Fibroblast of skin of back (primary cell): ENCODE measurements around the gene EXOC4.

Source experiments
- DNase-seq: peaks from one replicate; pipeline ENCODE4 v3.0.0-alpha.2; 2013

Gene EXOC4

GRCh38 chr7:133543657-133544056 is 290.8 kb downstream of the EXOC4 start:
- no peak for DNase-seq

GRCh38 chr7:133545618-133546017 is 292.7 kb downstream of the EXOC4 start:
- peak; percentile 54 for DNase-seq

GRCh38 chr7:133547981-133548380 is 295.1 kb downstream of the EXOC4 start:
- DNase-seq = no peak

- no peak for DNase-seq
Observed at GRCh38 chr7:133549633-133550032, 296.8 kb downstream of the EXOC4 start.

- DNase-seq = no peak
Observed at GRCh38 chr7:133550145-133550544, 297.3 kb downstream of the EXOC4 start.

- no peak for DNase-seq
Observed at GRCh38 chr7:133550811-133551210, 297.9 kb downstream of the EXOC4 start.

- no peak for DNase-seq
Observed at GRCh38 chr7:133551466-133551865, 298.6 kb downstream of the EXOC4 start.

GRCh38 chr7:133552079-133552478 is 299.2 kb downstream of the EXOC4 start:
- no peak for DNase-seq

- no peak for DNase-seq
Observed at GRCh38 chr7:133554330-133554729, 301.5 kb downstream of the EXOC4 start.

GRCh38 chr7:133556048-133556447 is 303.2 kb downstream of the EXOC4 start:
- no peak for DNase-seq

GRCh38 chr7:133556553-133556952 is 303.7 kb downstream of the EXOC4 start:
- no peak for DNase-seq

- no peak for DNase-seq
Observed at GRCh38 chr7:133560900-133561299, 308.0 kb downstream of the EXOC4 start.

- DNase-seq = peak; percentile 30
Observed at GRCh38 chr7:133561396-133561795, 308.5 kb downstream of the EXOC4 start.

- DNase-seq = peak; percentile 74
Observed at GRCh38 chr7:133562621-133563020, 309.7 kb downstream of the EXOC4 start.

- DNase-seq = no peak
Observed at GRCh38 chr7:133563251-133563650, 310.4 kb downstream of the EXOC4 start.

- DNase-seq = no peak
Observed at GRCh38 chr7:133564484-133564883, 311.6 kb downstream of the EXOC4 start.

- DNase-seq = peak; percentile 75
Observed at GRCh38 chr7:133568544-133568943, 315.7 kb downstream of the EXOC4 start.

GRCh38 chr7:133570321-133570720 is 317.4 kb downstream of the EXOC4 start:
- DNase-seq = no peak

GRCh38 chr7:133571076-133571475 is 318.2 kb downstream of the EXOC4 start:
- no peak for DNase-seq

GRCh38 chr7:133572087-133572486 is 319.2 kb downstream of the EXOC4 start:
- no peak for DNase-seq

GRCh38 chr7:133572843-133573242 is 320.0 kb downstream of the EXOC4 start:
- no peak for DNase-seq

- no peak for DNase-seq
Observed at GRCh38 chr7:133573554-133574265, 320.8 kb downstream of the EXOC4 start.

GRCh38 chr7:133575726-133576440 is 323.0 kb downstream of the EXOC4 start:
- DNase-seq = peak; percentile 23

GRCh38 chr7:133576612-133577168 is 323.8 kb downstream of the EXOC4 start:
- no peak for DNase-seq
